Measurements from ENCODE around the gene OPCML. TPM values are rescaled to one million over a fixed set of nuclear protein-coding genes. Genes with fewer than 3 reads are reported as not detected.

OPCML gene
- polyA plus RNA-seq, 5 donors, result 0.76 to 4.7 (median 1.5) TPM

GRCh38 chr11:133541021-133541719 is 8.9 kb upstream of the OPCML start:
- no peak for DNase-seq

GRCh38 chr11:133536198-133536597 is 3.9 kb upstream of the OPCML start:
- DNase-seq, result no peak

- no peak for DNase-seq
Measured at GRCh38 chr11:133533205-133533604, 904 bp upstream of the OPCML start.

- DNase-seq, result no peak
Measured at GRCh38 chr11:133531458-133531857, 843 bp downstream of the OPCML start.

- DNase-seq, result no peak
Measured at GRCh38 chr11:133530501-133530835, 1.8 kb downstream of the OPCML start.

- no peak for DNase-seq
Measured at GRCh38 chr11:133529807-133530500, 2.3 kb downstream of the OPCML start.

- DNase-seq, result no peak
Measured at GRCh38 chr11:133526790-133527189, 5.5 kb downstream of the OPCML start.

- DNase-seq, result no peak
Measured at GRCh38 chr11:133525976-133526375, 6.3 kb downstream of the OPCML start.

- DNase-seq, result no peak
Measured at GRCh38 chr11:133524488-133524887, 7.8 kb downstream of the OPCML start.

GRCh38 chr11:133522344-133522743 is 10.0 kb downstream of the OPCML start:
- no peak for DNase-seq

GRCh38 chr11:133521502-133521901 is 10.8 kb downstream of the OPCML start:
- DNase-seq, result no peak

GRCh38 chr11:133520707-133521106 is 11.6 kb downstream of the OPCML start:
- DNase-seq, result no peak

GRCh38 chr11:133519560-133519959 is 12.7 kb downstream of the OPCML start:
- no peak for DNase-seq

- no peak for DNase-seq
Measured at GRCh38 chr11:133518702-133519264, 13.5 kb downstream of the OPCML start.

- no peak for DNase-seq
Measured at GRCh38 chr11:133516845-133517244, 15.5 kb downstream of the OPCML start.

- DNase-seq, result no peak
Measured at GRCh38 chr11:133515107-133515506, 17.2 kb downstream of the OPCML start.

GRCh38 chr11:133509924-133510697 is 22.2 kb downstream of the OPCML start:
- DNase-seq, result no peak

GRCh38 chr11:133508468-133508867 is 23.8 kb downstream of the OPCML start:
- DNase-seq, result no peak

- DNase-seq, result no peak
Measured at GRCh38 chr11:133507185-133507584, 25.1 kb downstream of the OPCML start.

GRCh38 chr11:133506551-133507094 is 25.7 kb downstream of the OPCML start:
- no peak for DNase-seq

GRCh38 chr11:133506023-133506422 is 26.3 kb downstream of the OPCML start:
- DNase-seq, result no peak

GRCh38 chr11:133504906-133505305 is 27.4 kb downstream of the OPCML start:
- DNase-seq, result no peak

Data from right lung (tissue), 5 donors.